SK-N-SH treated with all-trans-retinoic acid at 6 μM for 48 hours (cell line): ENCODE measurements around the gene PLD3.

Experiments used
- ATAC-seq: fragments of 200-7000 bp; cut with Tn5 transposase; 3 replicates; pipeline ENCODE4 v1.9.1; 2020; ENCODE audit warnings: mild to moderate bottlenecking, moderate library complexity
- ARNTL ChIP-seq: fragments of 450-650 bp; formaldehyde crosslinking; IDR thresholded peaks from 2 replicates; pipeline ENCODE4 v1.5.0; 2020; ENCODE audit warnings: low read depth, mild to moderate bottlenecking, moderate library complexity, borderline replicate concordance
- BACH2 ChIP-seq: fragments of 250-450 bp; sonication (Bioruptor Pico); IDR thresholded peaks from 2 replicates; pipeline ENCODE4 v1.9.0; 2021; ENCODE audit warnings: mild to moderate bottlenecking, borderline replicate concordance
- CREB5 ChIP-seq: fragments of 250-450 bp; sonication (Bioruptor Pico); IDR thresholded peaks from 2 replicates; pipeline ENCODE4 v1.5.1; 2020; ENCODE audit warnings: low read depth, mild to moderate bottlenecking, moderate library complexity
- CSDC2 ChIP-seq: fragments of 250-450 bp; sonication (Bioruptor Pico); IDR thresholded peaks from 2 replicates; pipeline ENCODE4 v1.5.0; 2020; ENCODE audit warnings: mild to moderate bottlenecking, moderate library complexity
- CSRNP3 ChIP-seq: fragments of 250-450 bp; sonication (Bioruptor Pico); IDR thresholded peaks from 2 replicates; pipeline ENCODE4 v1.5.1; 2021; ENCODE audit warnings: mild to moderate bottlenecking, moderate library complexity
- ESRRG ChIP-seq: fragments of 250-450 bp; sonication (Bioruptor Pico); IDR thresholded peaks from 2 replicates; pipeline ENCODE4 v1.6.1; 2021; ENCODE audit warnings: mild to moderate bottlenecking
- GLIS3 ChIP-seq: fragments of 250-450 bp; sonication (Bioruptor Pico); IDR thresholded peaks from 2 replicates; pipeline ENCODE4 v1.5.0; 2020; ENCODE audit warnings: mild to moderate bottlenecking, moderate library complexity
- PATZ1 ChIP-seq: fragments of 250-450 bp; sonication (Bioruptor Pico); IDR thresholded peaks from 2 replicates; pipeline ENCODE4 v1.8.0; 2020; ENCODE audit warnings: mild to moderate bottlenecking, moderate library complexity, borderline replicate concordance
- PPARA ChIP-seq: fragments of 250-450 bp; sonication (Bioruptor Pico); IDR thresholded peaks from 2 replicates; pipeline ENCODE4 v1.5.0; 2020; ENCODE audit warnings: mild to moderate bottlenecking, borderline replicate concordance
- RARB ChIP-seq: fragments of 250-450 bp; sonication (Bioruptor Pico); IDR thresholded peaks from 2 replicates; pipeline ENCODE4 v1.8.0; 2021; ENCODE audit warnings: mild to moderate bottlenecking, moderate library complexity
- SNAI2 ChIP-seq: fragments of 250-450 bp; sonication (Bioruptor Pico); IDR thresholded peaks from 2 replicates; pipeline ENCODE4 v1.5.0; 2020; ENCODE audit warnings: mild to moderate bottlenecking, moderate library complexity
- TCF4 ChIP-seq: fragments of 250-450 bp; sonication (Bioruptor Pico); IDR thresholded peaks from 2 replicates; pipeline ENCODE4 v1.8.0; 2021; ENCODE audit warnings: mild to moderate bottlenecking, moderate library complexity, borderline replicate concordance
- ZC3H10 ChIP-seq: fragments of 250-450 bp; sonication (Bioruptor Pico); IDR thresholded peaks from 2 replicates; pipeline ENCODE4 v1.5.1; 2021; ENCODE audit warnings: mild to moderate bottlenecking, moderate library complexity
- ZFP3 ChIP-seq: fragments of 250-450 bp; sonication (Bioruptor Pico); IDR thresholded peaks from 2 replicates; pipeline ENCODE4 v1.5.0; 2020; ENCODE audit warnings: mild to moderate bottlenecking, moderate library complexity
- ZFP30 ChIP-seq: fragments of 450-650 bp; formaldehyde crosslinking; IDR thresholded peaks from 2 replicates; pipeline ENCODE4 v1.5.0; 2022; ENCODE audit warnings: mild to moderate bottlenecking, moderate library complexity
- ZNF565 ChIP-seq: fragments of 450-650 bp; formaldehyde crosslinking; conservative IDR thresholded peaks from 2 replicates; pipeline ENCODE4 v1.5.0; 2020; ENCODE audit warnings: low read depth, mild to moderate bottlenecking, moderate library complexity
- ZNF70 ChIP-seq: fragments of 450-650 bp; formaldehyde crosslinking; IDR thresholded peaks from 2 replicates; pipeline ENCODE4 v1.5.0; 2020; ENCODE audit warnings: mild to moderate bottlenecking, moderate library complexity
- ZNF8 ChIP-seq: fragments of 450-650 bp; formaldehyde crosslinking; IDR thresholded peaks from 2 replicates; pipeline ENCODE4 v1.5.0; 2020; ENCODE audit warnings: mild to moderate bottlenecking, moderate library complexity
- TF ChIP-seq, protein P1 (sequence below): fragments of 250-450 bp; sonication (Bioruptor Pico); IDR thresholded peaks from 2 replicates; pipeline ENCODE4 v1.5.0; 2020; ENCODE audit warnings: mild to moderate bottlenecking, moderate library complexity
- TF ChIP-seq, protein P2 (sequence below): fragments of 250-450 bp; sonication (Bioruptor Pico); IDR thresholded peaks from 2 replicates; pipeline ENCODE4 v1.8.0; 2021; ENCODE audit warnings: low read depth, mild to moderate bottlenecking, moderate library complexity, borderline replicate concordance

Gene PLD3

DNA sequence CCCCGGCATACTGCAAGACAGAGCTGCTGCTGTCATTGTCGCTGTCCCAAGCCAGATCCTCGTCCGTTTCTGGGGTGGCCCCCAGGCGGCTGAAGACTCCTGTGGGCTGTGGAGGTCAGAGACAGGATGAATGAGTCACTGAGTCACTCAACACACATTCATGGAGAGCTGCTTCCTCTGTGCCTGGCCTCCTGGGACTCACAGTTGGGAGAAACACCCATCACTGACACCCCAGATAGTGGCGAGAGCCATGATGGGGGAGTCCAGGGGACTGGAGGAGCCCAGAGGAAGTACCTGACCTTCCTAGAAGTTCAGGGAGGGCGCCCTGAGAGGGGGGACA, 26.3 kb upstream of the PLD3 start:
- ATAC-seq = no peak
- TF ChIP-seq ZNF8 (CRISPR knock-in tag) = no peak
- no peak for TF ChIP-seq ZNF565 (CRISPR knock-in tag)
- no peak for TF ChIP-seq ZFP3 (CRISPR knock-in tag)
- TF ChIP-seq CSDC2 (CRISPR knock-in tag) = no peak

DNA sequence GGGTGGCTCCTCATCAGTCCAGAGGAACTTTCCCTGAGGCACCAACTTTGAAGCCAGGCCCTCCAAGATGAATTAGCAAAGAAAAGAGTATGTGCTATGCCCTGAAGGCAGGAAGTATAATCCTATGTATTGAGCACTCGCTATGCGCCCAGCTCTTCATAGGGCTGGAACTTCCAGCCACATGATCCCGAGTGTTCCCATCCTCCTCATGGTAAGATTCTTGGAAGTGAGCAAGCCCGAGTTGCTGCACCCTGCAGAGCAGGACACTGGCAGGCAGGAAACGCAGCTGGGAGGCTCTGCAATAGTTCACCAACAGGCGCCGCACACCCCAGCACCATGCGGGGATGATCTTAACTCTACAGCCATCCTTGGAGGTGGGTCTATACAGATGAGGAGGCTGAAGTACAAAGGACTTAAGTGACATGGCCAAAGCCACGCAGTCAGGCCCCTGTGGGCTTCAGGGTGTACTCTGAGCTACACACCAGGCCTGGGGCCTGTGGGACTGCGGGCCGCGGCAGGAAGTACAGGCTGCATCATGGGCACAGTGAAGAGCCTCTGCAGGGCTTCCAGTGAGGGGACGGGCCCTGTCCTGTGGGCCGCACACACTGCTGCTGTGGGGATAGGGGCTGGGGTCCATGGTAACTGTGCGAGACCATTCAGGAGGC, 25.4 kb upstream of the PLD3 start:
- TF ChIP-seq ZFP30 (CRISPR knock-in tag) = no peak
- TF ChIP-seq PPARA = no peak
- no peak for TF ChIP-seq ZC3H10 (CRISPR knock-in tag)
- no peak for TF ChIP-seq PATZ1 (CRISPR knock-in tag)
- no peak for TF ChIP-seq ZFP3 (CRISPR knock-in tag)
- TF ChIP-seq CSDC2 (CRISPR knock-in tag) = no peak
- TF ChIP-seq TCF4 (CRISPR knock-in tag) = no peak
- no peak for TF ChIP-seq BACH2 (CRISPR knock-in tag)
- TF ChIP-seq CSRNP3 (CRISPR knock-in tag) = no peak
- no peak for TF ChIP-seq SNAI2 (CRISPR knock-in tag)
- no peak for TF ChIP-seq GLIS3 (CRISPR knock-in tag)
- no peak for TF ChIP-seq ZNF565 (CRISPR knock-in tag)
- TF ChIP-seq ESRRG (CRISPR knock-in tag) = no peak
- no peak for TF ChIP-seq CREB5 (CRISPR knock-in tag)
- TF ChIP-seq ZNF70 (CRISPR knock-in tag) = no peak
- no peak for TF ChIP-seq ZNF8 (CRISPR knock-in tag)
- TF ChIP-seq, protein P1, sequence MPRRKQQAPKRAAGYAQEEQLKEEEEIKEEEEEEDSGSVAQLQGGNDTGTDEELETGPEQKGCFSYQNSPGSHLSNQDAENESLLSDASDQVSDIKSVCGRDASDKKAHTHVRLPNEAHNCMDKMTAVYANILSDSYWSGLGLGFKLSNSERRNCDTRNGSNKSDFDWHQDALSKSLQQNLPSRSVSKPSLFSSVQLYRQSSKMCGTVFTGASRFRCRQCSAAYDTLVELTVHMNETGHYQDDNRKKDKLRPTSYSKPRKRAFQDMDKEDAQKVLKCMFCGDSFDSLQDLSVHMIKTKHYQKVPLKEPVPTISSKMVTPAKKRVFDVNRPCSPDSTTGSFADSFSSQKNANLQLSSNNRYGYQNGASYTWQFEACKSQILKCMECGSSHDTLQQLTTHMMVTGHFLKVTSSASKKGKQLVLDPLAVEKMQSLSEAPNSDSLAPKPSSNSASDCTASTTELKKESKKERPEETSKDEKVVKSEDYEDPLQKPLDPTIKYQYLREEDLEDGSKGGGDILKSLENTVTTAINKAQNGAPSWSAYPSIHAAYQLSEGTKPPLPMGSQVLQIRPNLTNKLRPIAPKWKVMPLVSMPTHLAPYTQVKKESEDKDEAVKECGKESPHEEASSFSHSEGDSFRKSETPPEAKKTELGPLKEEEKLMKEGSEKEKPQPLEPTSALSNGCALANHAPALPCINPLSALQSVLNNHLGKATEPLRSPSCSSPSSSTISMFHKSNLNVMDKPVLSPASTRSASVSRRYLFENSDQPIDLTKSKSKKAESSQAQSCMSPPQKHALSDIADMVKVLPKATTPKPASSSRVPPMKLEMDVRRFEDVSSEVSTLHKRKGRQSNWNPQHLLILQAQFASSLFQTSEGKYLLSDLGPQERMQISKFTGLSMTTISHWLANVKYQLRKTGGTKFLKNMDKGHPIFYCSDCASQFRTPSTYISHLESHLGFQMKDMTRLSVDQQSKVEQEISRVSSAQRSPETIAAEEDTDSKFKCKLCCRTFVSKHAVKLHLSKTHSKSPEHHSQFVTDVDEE (CRISPR knock-in tag) = no peak
- ATAC-seq = no peak

- TF ChIP-seq ESRRG (CRISPR knock-in tag) = no peak
- TF ChIP-seq SNAI2 (CRISPR knock-in tag) = no peak
- TF ChIP-seq, protein P1 (CRISPR knock-in tag) = no peak
- TF ChIP-seq ARNTL (CRISPR knock-in tag) = no peak
- TF ChIP-seq, protein P2, sequence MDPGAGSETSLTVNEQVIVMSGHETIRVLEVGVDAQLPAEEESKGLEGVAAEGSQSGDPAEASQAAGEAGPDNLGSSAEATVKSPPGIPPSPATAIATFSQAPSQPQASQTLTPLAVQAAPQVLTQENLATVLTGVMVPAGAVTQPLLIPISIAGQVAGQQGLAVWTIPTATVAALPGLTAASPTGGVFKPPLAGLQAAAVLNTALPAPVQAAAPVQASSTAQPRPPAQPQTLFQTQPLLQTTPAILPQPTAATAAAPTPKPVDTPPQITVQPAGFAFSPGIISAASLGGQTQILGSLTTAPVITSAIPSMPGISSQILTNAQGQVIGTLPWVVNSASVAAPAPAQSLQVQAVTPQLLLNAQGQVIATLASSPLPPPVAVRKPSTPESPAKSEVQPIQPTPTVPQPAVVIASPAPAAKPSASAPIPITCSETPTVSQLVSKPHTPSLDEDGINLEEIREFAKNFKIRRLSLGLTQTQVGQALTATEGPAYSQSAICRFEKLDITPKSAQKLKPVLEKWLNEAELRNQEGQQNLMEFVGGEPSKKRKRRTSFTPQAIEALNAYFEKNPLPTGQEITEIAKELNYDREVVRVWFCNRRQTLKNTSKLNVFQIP (CRISPR knock-in tag) = no peak
- no peak for TF ChIP-seq ZFP30 (CRISPR knock-in tag)
- TF ChIP-seq RARB (CRISPR knock-in tag) = no peak
- TF ChIP-seq, all 23 proteins: peak for 0
- no peak for ATAC-seq
Observed at GRCh38 chr19:40323705-40324104, 24.8 kb upstream of the PLD3 start.
